Activated T-helper 1 cell treated with anti-CD3 and anti-CD28 coated beads, Interleukin-12 subunit alpha, Interleukin-12 subunit beta, Interleukin-2, Interleukin-4 antibody, amounts not matched to agents 30 ng/mL and 10 ng/mL and 1 ng/mL, durations not matched to agents 14 hours and 24 hours and 36 hours (primary cell): ENCODE measurements around the gene COL10A1. TPM values are rescaled to one million over a fixed set of nuclear protein-coding genes. Genes with fewer than 3 reads are reported as not detected.

ENCODE experiments used
- DNase-seq: peaks from one replicate; pipeline ENCODE4 v3.0.0; 2021; ENCODE audit warnings: low spot score
- H3K27ac Mint-ChIP-seq: one replicate; pipeline ENCODE4 v1.8.0; 2021; ENCODE audit warnings: mild to moderate bottlenecking, mixed read lengths
- H3K27me3 Mint-ChIP-seq: one replicate; pipeline ENCODE4 v1.8.0; 2022; ENCODE audit warnings: mild to moderate bottlenecking, moderate library complexity, mixed read lengths; ENCODE audit not compliant: insufficient read depth
- H3K36me3 Mint-ChIP-seq: one replicate; pipeline ENCODE4 v1.8.0; 2021; ENCODE audit warnings: low read depth, mixed read lengths
- H3K4me1 Mint-ChIP-seq: one replicate; pipeline ENCODE4 v1.8.0; 2021; ENCODE audit warnings: low read depth, mixed read lengths
- H3K4me3 Mint-ChIP-seq: one replicate; pipeline ENCODE4 v1.8.0; 2021; ENCODE audit warnings: mild to moderate bottlenecking, moderate library complexity, mixed read lengths
- H3K9me3 Mint-ChIP-seq: one replicate; pipeline ENCODE4 v1.8.0; 2021; ENCODE audit warnings: mixed read lengths
- intact Hi-C: fragments of 100-400 bp; cut with micrococcal nuclease; formaldehyde crosslinking; loops from one replicate; pipeline ENCODE4 v1.15.1; 2024
- total RNA-seq: library from RNA; stranded (reverse); gene quantifications from 2 replicates; pipeline ENCODE4 v1.2.3, GENCODE V29; 2022

Gene COL10A1
- total RNA-seq, result not detected in 2 replicates

GRCh38 chr6:116126032-116126431 lies at the start of gene COL10A1:
TSS of gene COL10A1 (minus strand) at chr6:116126132. CDS start at chr6:116125492, 640 bp downstream.
- Mint-ChIP-seq H3K4me3 (no peak within 1 kb of the TSS), H3K27me3 (no peaks in the 10 kb centered on the region), H3K36me3 (peaks cover 2% of the 10 kb centered on the region), H3K9me3 (no peaks in the 10 kb centered on the region), H3K27ac (no peak within 1 kb of the TSS), H3K4me1 (no peaks in the 10 kb centered on the region)
- DNase-seq, result no peak
- intact Hi-C loops, result no loop called here

GRCh38 chr6:116175344-116175743 lies 49.4 kb upstream of the COL10A1 start:
- Mint-ChIP-seq H3K27me3 (no peaks in the 10 kb centered on the region), H3K4me3 (no peak overlapping the region), H3K4me1 (no peaks in the 10 kb centered on the region), H3K36me3 (peaks cover 4% of the 10 kb centered on the region), H3K27ac (no peak overlapping the region), H3K9me3 (peaks cover 9% of the 10 kb centered on the region)
- intact Hi-C loops, result no loop called here
- no peak for DNase-seq

- DNase-seq, result no peak
- Mint-ChIP-seq H3K4me1 (no peaks in the 10 kb centered on the region), H3K27me3 (no peaks in the 10 kb centered on the region), H3K4me3 (no peak overlapping the region), H3K9me3 (peaks cover 9% of the 10 kb centered on the region), H3K27ac (no peak overlapping the region), H3K36me3 (peaks cover 4% of the 10 kb centered on the region)
- intact Hi-C loops, result no loop called here
Measured at GRCh38 chr6:116173928-116174327, 48.0 kb upstream of the COL10A1 start.

- Mint-ChIP-seq H3K9me3 (peaks cover 8% of the 10 kb centered on the region), H3K27ac (no peak overlapping the region), H3K27me3 (no peaks in the 10 kb centered on the region), H3K36me3 (peaks cover 2% of the 10 kb centered on the region), H3K4me1 (no peaks in the 10 kb centered on the region), H3K4me3 (no peak overlapping the region)
- DNase-seq, result no peak
- intact Hi-C loops, result no loop called here
Measured at GRCh38 chr6:116170358-116171057, 44.6 kb upstream of the COL10A1 start.

GRCh38 chr6:116169880-116170279 lies 43.9 kb upstream of the COL10A1 start:
- no peak for DNase-seq
- no peaks in the 10 kb centered on the region for H3K4me1 Mint-ChIP-seq
- no peak overlapping the region for H3K4me3 Mint-ChIP-seq
- peaks cover 3% of the 10 kb centered on the region for H3K9me3 Mint-ChIP-seq
- intact Hi-C loops, result no loop called here
- H3K27me3 Mint-ChIP-seq, result no peaks in the 10 kb centered on the region
- H3K27ac Mint-ChIP-seq, result no peak overlapping the region
- no peaks in the 10 kb centered on the region for H3K36me3 Mint-ChIP-seq

- no peak for DNase-seq
- intact Hi-C loops, result no loop called here
- Mint-ChIP-seq H3K36me3 (peaks cover 2% of the 10 kb centered on the region), H3K4me1 (no peaks in the 10 kb centered on the region), H3K4me3 (no peak overlapping the region), H3K27me3 (no peaks in the 10 kb centered on the region), H3K27ac (no peak overlapping the region), H3K9me3 (peaks cover 8% of the 10 kb centered on the region)
Measured at GRCh38 chr6:116168148-116168547, 42.2 kb upstream of the COL10A1 start.

- H3K9me3 Mint-ChIP-seq, result peaks cover 8% of the 10 kb centered on the region
- H3K4me1 Mint-ChIP-seq, result no peaks in the 10 kb centered on the region
- no peaks in the 10 kb centered on the region for H3K27me3 Mint-ChIP-seq
- no peak for DNase-seq
- H3K27ac Mint-ChIP-seq, result no peak overlapping the region
- H3K4me3 Mint-ChIP-seq, result no peak overlapping the region
- intact Hi-C loops, result no loop called here
- peaks cover 2% of the 10 kb centered on the region for H3K36me3 Mint-ChIP-seq
Measured at GRCh38 chr6:116166369-116166768, 40.4 kb upstream of the COL10A1 start.

- Mint-ChIP-seq H3K27ac (no peak overlapping the region), H3K36me3 (peaks cover 2% of the 10 kb centered on the region), H3K4me1 (no peaks in the 10 kb centered on the region), H3K27me3 (no peaks in the 10 kb centered on the region), H3K9me3 (peaks cover 8% of the 10 kb centered on the region), H3K4me3 (no peak overlapping the region)
- intact Hi-C loops, result no loop called here
- DNase-seq, result no peak
Measured at GRCh38 chr6:116165596-116165995, 39.7 kb upstream of the COL10A1 start.

GRCh38 chr6:116159782-116160524 lies 34.0 kb upstream of the COL10A1 start:
- DNase-seq, result no peak
- Mint-ChIP-seq H3K4me1 (no peaks in the 10 kb centered on the region), H3K27me3 (no peaks in the 10 kb centered on the region), H3K36me3 (peaks cover 6% of the 10 kb centered on the region), H3K27ac (no peak overlapping the region), H3K4me3 (no peak overlapping the region), H3K9me3 (peaks cover 5% of the 10 kb centered on the region)
- intact Hi-C loops, result no loop called here

- Mint-ChIP-seq H3K4me1 (no peaks in the 10 kb centered on the region), H3K9me3 (no peaks in the 10 kb centered on the region), H3K4me3 (no peak overlapping the region), H3K27ac (no peak overlapping the region), H3K36me3 (peaks cover 6% of the 10 kb centered on the region), H3K27me3 (no peaks in the 10 kb centered on the region)
- DNase-seq, result no peak
- intact Hi-C loops, result no loop called here
Measured at GRCh38 chr6:116158641-116159040, 32.7 kb upstream of the COL10A1 start.

GRCh38 chr6:116157391-116157790 lies 31.5 kb upstream of the COL10A1 start:
- Mint-ChIP-seq H3K36me3 (peaks cover 4% of the 10 kb centered on the region), H3K4me1 (no peaks in the 10 kb centered on the region), H3K4me3 (no peak overlapping the region), H3K9me3 (no peaks in the 10 kb centered on the region), H3K27ac (no peak overlapping the region), H3K27me3 (no peaks in the 10 kb centered on the region)
- intact Hi-C loops, result no loop called here
- DNase-seq, result no peak

- no peaks in the 10 kb centered on the region for H3K27me3 Mint-ChIP-seq
- H3K27ac Mint-ChIP-seq, result no peak overlapping the region
- no peak for DNase-seq
- H3K9me3 Mint-ChIP-seq, result no peaks in the 10 kb centered on the region
- intact Hi-C loops, result no loop called here
- peaks cover 4% of the 10 kb centered on the region for H3K36me3 Mint-ChIP-seq
- H3K4me1 Mint-ChIP-seq, result no peaks in the 10 kb centered on the region
- no peak overlapping the region for H3K4me3 Mint-ChIP-seq
Measured at GRCh38 chr6:116156405-116157326, 30.7 kb upstream of the COL10A1 start.

GRCh38 chr6:116154887-116155286 lies 29.0 kb upstream of the COL10A1 start:
- no peak overlapping the region for H3K27ac Mint-ChIP-seq
- no peaks in the 10 kb centered on the region for H3K9me3 Mint-ChIP-seq

More at GRCh38 chr6:116154887-116155286, 29.0 kb upstream of the COL10A1 start:
- H3K36me3 Mint-ChIP-seq, result no peaks in the 10 kb centered on the region
- H3K4me3 Mint-ChIP-seq, result no peak overlapping the region
- intact Hi-C loops, result no loop called here
- H3K4me1 Mint-ChIP-seq, result no peaks in the 10 kb centered on the region
- no peaks in the 10 kb centered on the region for H3K27me3 Mint-ChIP-seq
- DNase-seq, result no peak
